ENCODE results near the gene GATAD2A.

GRCh38 chr19:19466201-19466600 is 60.7 kb downstream of the GATAD2A start:
- TF ChIP-seq HDAC2 (IDR thresholded peaks at IDR 0.05; ENCODE audit: borderline replicate concordance in 1 of 2, low read depth in 2 of 2, low read length in 2 of 2): no peak
- TF ChIP-seq, protein P1, sequence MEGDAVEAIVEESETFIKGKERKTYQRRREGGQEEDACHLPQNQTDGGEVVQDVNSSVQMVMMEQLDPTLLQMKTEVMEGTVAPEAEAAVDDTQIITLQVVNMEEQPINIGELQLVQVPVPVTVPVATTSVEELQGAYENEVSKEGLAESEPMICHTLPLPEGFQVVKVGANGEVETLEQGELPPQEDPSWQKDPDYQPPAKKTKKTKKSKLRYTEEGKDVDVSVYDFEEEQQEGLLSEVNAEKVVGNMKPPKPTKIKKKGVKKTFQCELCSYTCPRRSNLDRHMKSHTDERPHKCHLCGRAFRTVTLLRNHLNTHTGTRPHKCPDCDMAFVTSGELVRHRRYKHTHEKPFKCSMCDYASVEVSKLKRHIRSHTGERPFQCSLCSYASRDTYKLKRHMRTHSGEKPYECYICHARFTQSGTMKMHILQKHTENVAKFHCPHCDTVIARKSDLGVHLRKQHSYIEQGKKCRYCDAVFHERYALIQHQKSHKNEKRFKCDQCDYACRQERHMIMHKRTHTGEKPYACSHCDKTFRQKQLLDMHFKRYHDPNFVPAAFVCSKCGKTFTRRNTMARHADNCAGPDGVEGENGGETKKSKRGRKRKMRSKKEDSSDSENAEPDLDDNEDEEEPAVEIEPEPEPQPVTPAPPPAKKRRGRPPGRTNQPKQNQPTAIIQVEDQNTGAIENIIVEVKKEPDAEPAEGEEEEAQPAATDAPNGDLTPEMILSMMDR (IDR thresholded peaks at IDR 0.05; ENCODE audit: control extremely low read depth in 1 of 3, insufficient read depth in 1 of 3, low read depth in 1 of 3, low read length in 3 of 3): no peak
- no peak for TF ChIP-seq TAF1 (IDR thresholded peaks at IDR 0.05; ENCODE audit: low read depth, low read length)
- TF ChIP-seq YY1 (IDR thresholded peaks at IDR 0.05; ENCODE audit: low read depth, low read length): no peak
- TF ChIP-seq SIN3A (conservative IDR thresholded peaks at IDR 0.05 in 1 of 2, IDR thresholded peaks at IDR 0.05 in 1 of 2; ENCODE audit: low read depth in 1 of 2, low read length in 2 of 2): no peak
- no peak for TF ChIP-seq CBX8 (IDR thresholded peaks at IDR 0.05; ENCODE audit: borderline replicate concordance, low read depth, low read length)
- no peak for TF ChIP-seq GABPA (IDR thresholded peaks at IDR 0.05; ENCODE audit: borderline replicate concordance, insufficient read depth, low read length)
- TF ChIP-seq USF2 (IDR thresholded peaks at IDR 0.05; ENCODE audit: low read length): no peak
- TF ChIP-seq EZH2 (IDR thresholded peaks at IDR 0.05; ENCODE audit: low read depth, low read length, severe bottlenecking): no peak
- TF ChIP-seq POLR2AphosphoS5 (IDR thresholded peaks at IDR 0.05; ENCODE audit: low read depth, low read length): no peak
- no peak for TF ChIP-seq SP2 (IDR thresholded peaks at IDR 0.05; ENCODE audit: low read length)

Measured in H1 (cell line).